Glomerular visceral epithelial cell (primary cell): ENCODE measurements around the gene RHCG.
"Not testable (repeated sequence)": the region's sequence is repeated elsewhere in the genome, so short reads cannot be mapped to it uniquely, and the experiment has no call there.

Source experiments
- DNase-seq: peaks from one replicate; pipeline ENCODE4 v3.0.0-alpha.2; 2016; ENCODE audit errors: extremely low spot score

Gene RHCG

DNA sequence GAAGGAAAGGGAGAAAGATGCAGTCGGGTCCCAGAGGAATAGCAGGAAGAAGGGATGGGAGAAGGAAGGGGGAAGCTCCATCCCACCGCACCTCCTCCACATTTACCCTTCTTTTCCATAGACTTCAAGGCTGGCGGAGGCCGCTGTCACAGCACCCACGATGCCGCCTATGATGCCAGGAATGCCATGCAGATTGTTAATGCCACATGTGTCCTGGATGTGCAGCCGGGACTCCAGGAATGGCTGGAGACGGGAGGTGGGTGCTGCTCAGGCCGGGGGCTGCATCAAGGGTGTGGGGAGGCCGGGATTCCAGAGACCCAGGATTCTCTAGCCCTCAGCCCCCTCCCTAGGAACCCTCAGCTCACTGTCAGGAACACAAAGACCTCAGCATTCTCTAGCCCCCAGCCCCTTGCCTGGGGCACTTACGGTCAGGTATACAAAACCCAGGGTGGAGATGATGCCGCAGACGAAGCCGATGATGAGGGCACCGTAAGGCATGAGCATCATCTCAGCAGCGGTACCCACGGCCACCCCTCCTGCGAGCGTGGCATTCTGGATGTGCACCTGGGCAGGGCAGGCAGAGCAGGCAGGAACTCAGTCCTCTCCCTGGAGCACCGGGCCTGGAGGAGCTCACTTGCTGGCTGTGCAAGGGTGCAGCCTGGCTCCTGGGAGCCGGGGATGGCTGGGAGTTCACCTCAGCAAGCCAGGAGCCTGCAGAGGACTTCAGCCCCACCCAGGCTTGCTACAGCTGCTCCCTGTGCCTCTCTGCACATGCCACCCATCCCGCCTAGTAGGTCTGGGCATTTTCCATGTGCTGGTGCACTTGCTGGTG, 18.8 kb downstream of the RHCG start:
- no peak for DNase-seq

DNA sequence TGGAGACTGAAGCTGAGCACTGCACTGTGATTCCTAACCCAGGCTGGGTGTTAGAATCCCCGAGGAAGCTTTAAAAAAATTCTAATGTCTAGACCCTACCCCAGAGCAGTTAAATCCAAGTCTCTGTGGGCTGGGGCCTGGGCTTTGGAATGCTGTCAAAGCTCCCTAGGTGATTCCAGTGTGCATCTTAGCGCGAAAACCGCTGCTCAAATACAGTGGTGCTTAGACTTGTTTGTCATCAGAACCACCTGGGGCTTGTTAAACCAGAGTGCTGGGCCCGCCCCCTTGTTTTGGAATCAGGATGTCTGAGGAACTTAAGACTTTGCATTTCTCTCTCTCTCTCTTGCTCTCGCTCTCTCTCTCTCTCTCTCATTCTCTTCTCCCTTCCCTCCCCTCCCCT, 20.7 kb downstream of the RHCG start:
- DNase-seq: no peak

DNA sequence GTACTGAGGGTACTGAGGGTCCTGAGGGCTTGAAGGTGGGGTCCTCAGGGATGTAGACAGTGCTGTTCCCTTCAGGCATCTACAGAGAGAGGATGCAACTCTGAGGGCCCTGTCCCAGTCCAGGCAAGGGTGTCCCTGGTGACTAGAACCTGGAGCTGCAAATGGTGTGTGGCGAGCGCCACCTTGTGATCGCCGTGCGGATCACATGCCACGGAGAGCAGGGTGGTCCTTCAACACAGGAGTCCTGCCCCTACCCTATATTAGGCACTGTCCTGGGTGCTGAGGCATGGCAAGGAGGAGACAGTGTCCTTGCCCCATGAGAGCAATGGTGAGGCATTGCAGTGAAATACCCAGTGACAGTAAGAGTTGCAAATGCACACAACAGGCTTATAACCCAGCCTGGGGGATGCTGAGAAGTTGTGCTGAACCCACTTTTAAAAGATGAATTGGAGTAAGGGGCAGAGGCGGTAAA, 23.6 kb downstream of the RHCG start:
- peak; percentile 58 for DNase-seq

DNA sequence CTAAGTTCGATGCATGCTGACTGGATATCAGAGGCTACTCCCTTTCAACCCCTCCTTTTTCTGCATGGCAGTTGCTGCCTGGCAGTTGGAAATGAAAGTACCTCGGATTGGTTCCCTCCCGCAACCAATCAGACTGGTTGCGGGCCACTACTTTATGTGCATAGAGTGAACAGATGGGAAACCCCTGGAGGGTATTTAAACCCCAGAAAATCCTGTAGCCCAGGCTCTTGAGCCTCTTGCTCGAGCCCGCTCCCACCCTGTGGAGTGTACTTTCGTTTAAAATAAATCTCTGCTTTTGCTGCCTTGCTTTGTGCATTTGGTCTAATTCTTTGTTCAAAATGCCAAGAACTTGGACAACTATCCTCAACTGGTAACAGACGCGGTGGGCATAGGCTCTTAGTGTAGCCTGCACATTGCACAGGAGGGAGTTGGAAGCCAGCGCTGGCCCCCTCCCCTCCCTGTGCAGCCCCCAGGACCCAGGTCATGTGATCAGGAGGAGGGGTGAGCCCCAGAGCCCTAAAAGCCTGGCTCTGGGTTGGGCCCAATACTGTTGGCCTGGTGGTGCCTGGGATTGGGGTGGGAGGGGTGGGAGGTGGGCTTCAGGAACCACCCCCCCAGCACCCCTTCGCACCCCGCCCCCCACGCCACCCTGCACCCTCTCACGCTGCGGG, 26.8 kb downstream of the RHCG start:
- no peak for DNase-seq

DNA sequence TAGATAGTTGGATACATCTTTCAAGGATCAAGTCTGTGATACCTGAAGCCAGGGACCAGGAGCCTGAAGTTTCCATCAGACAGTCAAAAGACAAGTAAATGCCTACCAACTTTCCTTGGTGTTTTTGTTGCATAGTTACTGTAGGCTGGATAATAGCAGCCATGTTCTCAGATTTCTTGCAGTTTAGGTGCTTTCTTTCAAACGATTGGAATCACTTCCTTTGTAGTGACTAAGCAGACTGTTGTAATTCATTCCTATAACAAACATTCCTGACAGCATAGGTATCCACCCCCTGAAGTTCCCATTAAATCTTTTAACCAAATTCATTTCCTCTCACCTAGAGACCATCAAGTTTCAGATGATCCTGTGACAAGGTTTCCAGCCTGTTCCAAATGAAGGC, 27.6 kb downstream of the RHCG start:
- not testable (repeated sequence) for DNase-seq

DNA sequence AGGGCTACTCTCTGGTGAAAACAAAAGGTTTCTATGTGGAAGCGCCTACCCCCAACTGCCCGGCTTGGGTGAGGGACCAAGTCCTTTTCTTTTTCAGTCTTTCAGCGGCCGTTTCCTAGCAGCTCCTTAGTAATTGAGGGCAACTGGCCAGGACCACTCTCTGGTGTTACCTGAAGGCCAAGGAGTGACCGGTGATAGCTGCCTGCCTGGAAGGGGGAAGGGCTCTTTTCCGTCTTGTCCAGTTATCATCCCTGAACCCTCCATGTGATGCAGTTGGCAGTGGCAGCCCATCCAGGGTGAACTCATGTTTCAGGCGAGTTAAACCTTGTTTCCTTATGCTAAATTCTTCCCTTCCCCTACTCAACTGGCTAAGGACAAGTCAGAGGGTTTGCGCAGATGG, 33.3 kb downstream of the RHCG start:
- no peak for DNase-seq

DNA sequence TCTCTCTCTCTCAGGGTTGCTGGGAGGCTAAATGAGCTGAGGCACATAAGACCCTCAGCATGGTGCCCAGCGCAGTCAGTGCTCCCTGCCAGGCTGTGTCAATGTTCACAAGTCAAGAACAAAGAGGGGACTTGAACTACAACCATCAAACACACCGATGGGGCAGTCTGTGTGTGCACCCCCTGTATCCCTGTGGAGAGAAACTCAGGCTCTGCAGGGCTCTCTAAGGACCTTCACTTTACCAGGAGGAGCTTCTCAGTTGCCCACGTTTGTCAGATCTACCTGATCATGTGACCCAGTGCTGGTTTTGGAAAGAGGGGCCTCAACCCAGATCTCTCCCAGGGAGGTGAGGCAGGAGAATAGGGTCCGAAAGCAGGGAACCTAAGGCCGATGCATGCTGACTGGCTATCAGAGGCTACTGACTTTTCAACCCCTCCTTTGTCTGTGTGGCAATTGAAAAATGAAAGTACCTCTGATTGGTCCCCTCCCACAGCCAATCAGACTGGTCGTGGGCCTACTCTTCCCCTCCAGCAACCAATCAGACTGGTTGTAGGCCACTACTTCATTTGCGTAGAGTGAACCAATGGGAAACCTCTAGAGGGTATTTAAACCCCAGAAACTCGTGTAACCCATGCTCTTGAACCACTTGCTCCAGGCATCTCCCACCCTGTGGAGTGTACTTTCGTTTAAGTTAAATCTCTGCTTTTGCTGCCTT, 34.0 kb downstream of the RHCG start:
- DNase-seq: peak; percentile 14

DNA sequence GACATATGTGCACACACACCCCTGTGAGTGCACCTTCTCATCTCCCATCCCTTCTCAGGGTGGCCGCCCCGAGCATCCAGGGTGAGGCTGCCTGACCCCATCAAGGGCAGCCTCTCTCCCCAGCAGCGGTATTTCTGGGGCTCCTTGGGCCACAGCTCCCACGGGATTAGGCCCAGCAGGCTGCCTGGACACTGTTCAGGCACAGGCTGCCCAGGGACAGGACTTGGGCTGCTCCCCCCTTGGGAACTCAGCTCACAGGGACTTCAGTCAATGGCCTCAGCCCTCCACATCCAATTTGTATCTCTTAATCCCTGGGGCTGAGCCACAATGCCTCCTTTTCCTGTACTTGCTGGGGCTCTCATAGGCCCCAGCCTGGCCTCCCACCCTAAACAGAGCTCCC, 35.0 kb downstream of the RHCG start:
- no peak for DNase-seq

DNA sequence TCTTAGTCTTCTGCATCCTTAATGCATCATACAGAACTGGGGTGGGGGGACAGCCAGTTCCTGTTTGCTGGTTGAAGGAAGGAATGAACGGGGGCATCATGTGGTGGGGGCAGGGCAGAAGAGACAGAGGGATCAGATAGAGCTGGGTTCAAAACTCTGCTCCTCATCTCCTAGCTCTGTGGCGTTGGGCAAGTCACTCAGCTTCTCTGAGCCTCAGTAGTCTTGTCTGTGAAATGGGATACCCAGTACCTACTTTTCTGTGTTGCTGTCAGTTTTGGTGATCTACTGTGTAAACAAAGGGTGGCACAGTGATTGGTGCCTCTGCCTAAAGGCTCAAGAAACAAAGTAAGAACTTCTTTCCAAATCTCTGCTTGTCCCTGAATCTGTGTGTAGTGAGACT, 36.3 kb downstream of the RHCG start:
- no peak for DNase-seq

DNA sequence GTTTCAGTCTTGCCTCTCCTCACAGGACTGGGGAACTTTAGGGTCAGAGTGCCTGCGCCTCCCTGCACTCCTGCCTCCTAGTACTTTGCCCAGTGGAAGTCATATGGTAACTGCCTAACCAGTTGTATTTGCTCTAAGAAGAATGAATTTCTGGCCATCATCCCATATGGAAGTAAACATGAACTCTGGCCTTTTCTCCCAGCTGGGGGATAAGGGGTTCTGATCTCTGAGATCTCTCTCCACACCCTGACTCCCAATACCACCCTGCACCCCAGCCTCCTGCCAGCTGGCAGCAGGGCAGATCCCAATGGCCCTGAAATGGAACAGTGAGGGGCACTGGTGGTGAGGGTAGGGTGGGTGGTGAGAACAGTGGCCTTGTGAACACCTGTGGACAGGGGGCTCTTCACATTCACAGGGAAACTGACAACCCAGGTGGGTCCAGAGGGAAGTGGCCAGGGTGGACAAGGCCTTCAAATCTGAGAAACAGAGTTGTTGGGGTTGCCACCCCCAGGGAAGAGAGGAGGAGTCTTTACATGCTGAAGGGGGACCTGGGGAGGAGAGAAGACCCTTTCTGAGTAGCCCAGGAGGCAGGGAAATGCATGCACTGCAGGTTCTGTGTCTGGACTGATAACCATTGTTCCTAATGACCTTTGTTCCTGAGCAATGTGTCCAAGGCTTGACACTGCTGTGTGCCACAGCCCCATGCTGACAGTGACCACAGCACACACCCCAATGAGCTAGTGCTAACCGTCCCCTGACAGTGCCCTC, 36.9 kb downstream of the RHCG start:
- no peak for DNase-seq

DNA sequence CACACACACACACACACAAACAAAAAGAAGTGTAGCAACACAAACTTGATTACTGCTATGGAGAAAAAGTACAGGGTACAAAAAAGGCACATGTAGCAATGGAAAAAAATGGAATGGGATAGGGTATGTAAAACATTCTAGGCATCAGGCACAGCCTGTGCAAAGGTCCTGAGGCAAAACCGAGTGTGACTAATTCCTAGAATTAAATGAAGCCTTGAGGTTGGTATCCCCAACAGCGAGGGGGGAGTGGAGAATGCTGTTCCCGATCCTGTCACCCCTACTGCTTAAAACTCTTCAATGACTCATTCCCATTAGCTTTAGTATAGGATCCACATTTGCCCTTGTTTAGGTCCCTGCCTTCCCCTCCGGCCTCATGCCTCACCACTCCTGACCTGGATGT, 37.9 kb downstream of the RHCG start:
- DNase-seq: no peak

DNA sequence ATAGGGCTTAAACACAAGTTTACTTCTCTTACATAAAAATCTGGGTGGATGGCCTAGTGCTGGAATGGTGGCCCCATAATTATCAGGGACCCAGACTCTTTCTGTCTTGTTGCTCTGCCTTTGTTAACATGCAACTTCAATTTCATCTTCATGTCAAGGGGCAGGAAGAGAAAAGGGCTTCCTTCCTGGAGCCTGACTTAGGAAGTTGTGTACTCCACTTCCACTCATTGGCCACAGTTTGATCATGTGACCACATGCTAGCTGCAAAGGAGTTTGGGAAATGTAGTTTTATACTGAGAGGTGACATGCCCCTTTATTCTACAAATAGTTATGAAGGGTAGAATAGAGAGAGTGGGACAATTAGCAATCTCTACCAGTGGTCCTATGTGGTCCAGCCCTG, 39.3 kb downstream of the RHCG start:
- DNase-seq: peak; percentile 8

DNA sequence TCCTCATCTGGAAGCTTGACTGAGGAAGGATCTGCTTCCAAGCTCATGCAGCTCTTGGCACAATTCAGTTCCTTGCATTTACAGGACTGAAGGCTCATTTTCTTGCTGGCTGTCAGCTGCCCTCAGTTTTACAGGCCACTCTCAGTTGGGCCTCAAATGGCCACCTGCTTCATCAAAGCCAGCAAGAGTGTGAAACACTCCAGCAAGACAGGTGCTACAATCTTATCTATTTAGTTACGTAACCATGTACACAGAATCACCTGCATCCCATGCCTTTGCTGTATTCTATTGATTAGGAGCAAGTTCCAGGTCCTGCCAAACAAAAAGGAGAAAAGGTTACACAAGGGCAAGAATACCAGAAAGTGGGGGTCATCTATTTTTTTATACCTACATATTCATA, 40.8 kb downstream of the RHCG start:
- no peak for DNase-seq

DNA sequence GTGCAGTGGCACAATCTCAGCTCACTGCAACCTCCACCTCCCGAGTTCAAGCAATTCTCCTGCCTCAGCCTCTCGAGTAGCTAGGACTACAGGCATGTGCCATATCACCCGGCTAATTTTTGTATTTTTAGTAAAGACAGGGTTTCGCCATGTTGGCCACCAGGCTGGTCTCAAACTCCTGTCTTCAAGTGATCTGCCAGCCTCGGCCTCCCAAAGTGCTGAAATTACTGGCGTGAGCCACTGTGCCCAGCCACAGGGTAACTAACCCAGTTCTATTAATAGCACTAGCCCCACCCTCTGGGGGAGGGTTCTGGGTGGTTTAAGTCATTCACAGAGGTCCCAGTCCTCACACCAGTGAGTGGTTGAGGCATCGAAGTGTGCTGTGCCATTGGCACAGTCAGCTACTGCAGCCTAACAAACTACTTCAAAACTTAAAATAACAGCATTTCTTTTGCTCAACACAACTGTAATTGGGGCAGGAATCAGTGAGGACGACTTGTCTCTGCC, 44.0 kb downstream of the RHCG start:
- no peak for DNase-seq

DNA sequence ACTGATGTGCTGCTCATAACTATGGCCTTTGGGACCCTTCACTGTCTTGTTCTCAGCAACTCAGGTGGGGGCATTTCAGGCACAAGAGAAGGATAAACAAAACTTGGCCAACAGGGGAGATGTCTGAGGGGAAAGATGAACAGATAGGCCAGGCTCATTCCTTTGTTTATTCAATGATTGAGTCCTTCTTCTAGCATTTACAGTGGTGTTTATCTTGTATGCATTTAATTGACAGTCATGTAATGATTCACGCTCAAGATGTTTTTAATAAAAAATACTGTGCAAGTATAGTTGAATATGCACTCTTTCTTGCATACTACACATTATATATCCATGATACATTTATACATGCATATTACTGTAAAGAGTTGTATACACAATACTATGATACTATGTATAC, 44.5 kb downstream of the RHCG start:
- no peak for DNase-seq

DNA sequence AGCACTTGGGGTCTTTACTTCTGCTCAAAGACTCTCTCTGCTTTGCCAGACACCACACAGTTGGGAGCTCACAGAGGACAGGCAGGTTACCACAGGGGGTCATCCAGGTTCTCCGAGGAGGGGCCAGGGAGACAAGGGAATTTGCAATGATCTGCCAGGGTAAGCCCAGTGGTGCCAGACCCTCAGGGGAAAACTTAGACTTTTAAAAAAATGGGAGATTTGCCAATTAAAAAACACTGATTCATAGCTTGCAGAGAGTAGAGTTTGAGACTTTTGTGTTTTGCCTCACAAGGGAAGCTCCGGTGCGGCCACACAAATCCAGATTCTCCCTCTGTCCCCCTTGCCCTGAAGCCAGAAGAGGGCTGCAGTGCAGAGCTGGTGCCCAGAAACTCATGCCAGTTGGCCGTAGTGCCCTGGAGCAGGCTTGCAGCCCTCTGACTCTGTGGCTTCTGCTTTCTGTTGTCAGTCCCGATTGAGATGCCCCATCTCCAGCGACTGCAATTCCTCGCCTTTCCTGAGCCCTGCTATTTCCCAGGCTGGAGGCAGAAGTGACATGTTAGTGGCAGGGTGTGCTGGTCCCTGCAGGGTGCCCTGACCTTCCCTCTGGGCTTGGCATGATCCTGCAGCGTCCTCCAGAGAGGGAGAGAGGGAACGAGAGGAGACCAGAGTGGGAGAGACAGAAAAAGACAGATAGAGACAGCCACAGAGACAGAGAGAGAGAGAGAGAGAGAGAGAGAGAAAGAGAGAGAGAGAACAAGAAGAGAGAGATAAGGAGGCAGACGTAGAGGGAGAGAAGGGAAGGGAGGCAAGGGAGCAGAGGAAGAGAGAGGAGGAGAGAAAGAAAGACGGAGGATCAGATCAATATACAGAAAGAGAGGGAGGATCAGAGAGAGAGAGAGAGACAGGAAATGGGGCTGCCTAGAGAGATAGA, 46.0 kb downstream of the RHCG start:
- DNase-seq: no peak

DNA sequence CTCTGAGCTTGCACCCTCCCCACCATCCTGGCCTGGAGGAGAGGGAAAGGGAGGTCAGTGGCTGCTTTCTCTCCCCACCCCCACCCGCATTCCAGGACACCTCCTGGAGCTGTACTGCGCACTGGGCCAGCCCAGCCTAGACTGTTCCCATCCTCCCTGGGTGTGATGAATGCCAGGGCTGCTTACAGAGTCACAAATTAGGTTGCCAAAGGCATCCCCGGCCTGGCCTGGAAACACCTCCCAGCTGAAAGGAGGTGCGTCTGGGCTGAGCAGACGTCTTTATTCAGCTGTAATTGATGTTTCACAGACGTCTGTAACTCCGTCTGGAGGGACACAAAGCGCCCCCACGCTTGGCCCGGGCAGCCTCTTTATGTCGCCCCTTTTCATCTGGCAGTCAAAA, 47.6 kb downstream of the RHCG start:
- no peak for DNase-seq

DNA sequence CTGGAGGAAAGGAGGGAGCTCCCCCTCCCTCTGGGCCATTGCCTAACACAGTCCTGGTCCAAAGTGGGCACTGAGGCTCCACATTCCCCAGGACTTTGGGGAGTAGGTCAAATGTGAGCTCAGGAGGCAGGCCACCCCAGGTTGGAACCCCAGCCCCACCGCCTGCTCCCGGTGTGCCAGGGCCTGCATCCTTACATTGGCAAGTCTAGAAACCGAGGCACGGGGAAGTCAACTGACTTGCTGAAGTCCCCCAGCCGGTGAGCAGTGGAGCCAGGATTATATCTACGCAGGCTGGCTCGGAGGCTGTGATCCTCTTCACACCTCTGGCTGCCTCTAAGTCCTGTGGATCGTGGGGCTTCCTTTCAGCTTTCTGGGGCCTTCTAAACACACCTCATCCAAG, 48.7 kb downstream of the RHCG start:
- no peak for DNase-seq

DNA sequence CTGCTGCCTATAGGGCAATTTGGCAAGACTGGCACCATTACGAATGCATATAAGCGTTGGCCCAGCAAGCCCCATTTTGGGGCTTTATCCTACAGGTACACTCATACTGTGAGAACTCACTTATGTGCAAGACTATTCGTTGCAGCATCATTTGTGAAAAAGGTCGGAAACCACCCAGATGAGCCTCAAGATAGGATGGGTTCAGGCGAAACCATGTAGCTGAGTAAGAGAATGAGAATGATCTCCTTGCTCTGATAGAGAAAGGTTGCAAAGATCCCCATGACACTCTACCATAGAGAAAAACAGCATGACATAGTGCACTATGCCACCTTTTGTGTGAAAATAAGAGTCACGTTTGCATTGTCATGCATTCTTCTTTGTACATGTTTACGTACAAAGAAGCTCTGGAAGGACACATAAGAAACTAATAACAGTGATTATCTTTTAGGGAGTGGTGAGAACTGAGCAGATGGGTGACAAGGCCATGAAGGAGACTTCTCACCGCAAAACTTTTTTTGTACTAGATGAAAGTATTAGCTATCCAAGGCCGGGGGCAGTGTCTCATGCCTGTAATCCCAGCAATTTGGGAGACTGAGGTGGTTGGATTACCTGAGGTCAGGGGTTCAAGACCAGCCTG, 50.0 kb downstream of the RHCG start:
- no peak for DNase-seq

DNA sequence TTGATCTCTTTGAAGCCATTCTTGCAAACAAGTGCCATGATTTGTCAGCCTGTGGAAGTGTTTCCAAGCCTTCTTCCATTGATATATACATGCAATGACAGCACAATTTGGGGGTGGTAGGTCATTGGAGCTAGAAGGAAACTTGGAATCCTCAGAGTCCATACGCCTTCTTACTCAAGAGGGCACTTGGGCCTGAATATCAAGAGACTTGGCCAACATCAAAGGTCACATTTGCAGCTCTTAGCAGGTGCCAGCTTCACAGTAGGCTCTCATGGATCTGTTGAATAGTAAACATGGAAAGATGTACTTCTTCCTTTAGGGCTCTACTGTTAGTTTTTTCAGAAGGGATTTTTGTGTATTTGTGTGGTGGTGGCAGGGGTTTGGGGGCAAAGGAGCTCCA, 50.9 kb downstream of the RHCG start:
- no peak for DNase-seq
